K562 (cell line): ENCODE results near the gene TMC5. TPM values are rescaled to one million over a fixed set of nuclear protein-coding genes. Genes with fewer than 3 reads are reported as not detected.

Source experiments
- ATAC-seq: fragments of 200-7000 bp; cut with Tn5 transposase; 3 replicates; pipeline ENCODE4 v1.9.1; 2020; ENCODE audit warnings: moderate library complexity
- BruUV-seq: library from RNA; stranded (reverse); fragments of 400-500 nt; replicated peaks from 2 replicates; lab custom pipeline; 2021; lab: Mats Ljungman, UMichigan
- CTCF ChIA-PET: fragments of 300-600 bp; formaldehyde crosslinking; extraction: SDS; loops from one replicate; lab custom pipeline; 2021; ENCODE audit warnings: low intra/inter-chr PET ratio; lab: Yijun Ruan, JAX
- POLR2A ChIA-PET: fragments of 300-600, 350-650 bp; sonication (Branson Sonifier 250); formaldehyde crosslinking; extraction: SDS; loops from one replicate; lab custom pipeline; 2021; ENCODE audit warnings: antibody characterized with exemption, inconsistent platforms; lab: Yijun Ruan, JAX
- DNase-seq, 4 experiments: peaks; one replicate each; pipeline versions ENCODE4 v3.0.0 to v3.0.0-alpha.2; 2011 to 2018; ENCODE audit warnings: low spot score in 3 of 4, mixed read lengths in 3 of 4; ENCODE audit errors: extremely low read depth in 1 of 4
- FAIRE-seq: peaks from 2 replicates; lab custom pipeline; 2011; peaks lifted over from hg19 to GRCh38; lab: Jason Lieb, UNC
- H2AFZ ChIP-seq: 2 replicates; pipeline ENCODE4 v1.6.0; 2011; ENCODE audit warnings: low read depth, low read length, control low read depth, inconsistent platforms
- H3K27ac ChIP-seq: fragments of 200-600 bp; 3 replicates; pipeline ENCODE4 v1.8.0; 2011; ENCODE audit warnings: low read depth, mild to moderate bottlenecking, control low read depth, inconsistent platforms, low read length, moderate library complexity, mixed read lengths; ENCODE audit errors: extremely low read depth
- H3K27me3 ChIP-seq, 2 experiments: fragments of 300-600 bp in 1 of 2; 2 replicates in 1 of 2; 3 replicates in 1 of 2; pipeline versions ENCODE4 v1.6.0 to v1.8.0; 2011; ENCODE audit warnings: inconsistent platforms in 2 of 2, low read length in 2 of 2, mild to moderate bottlenecking in 1 of 2, mixed read lengths in 1 of 2, moderate library complexity in 1 of 2; ENCODE audit not compliant: control insufficient read depth in 2 of 2, insufficient read depth in 2 of 2
- H3K36me3 ChIP-seq: fragments of 300-600 bp; 3 replicates; pipeline ENCODE4 v1.8.0; 2011; ENCODE audit warnings: mild to moderate bottlenecking, low read length, inconsistent platforms; ENCODE audit not compliant: control insufficient read depth, insufficient read depth
- H3K4me1 ChIP-seq, 2 experiments: fragments of 200-600 bp in 1 of 2; replicated peaks in 1 of 2; 2 replicates in 1 of 2; 3 replicates in 1 of 2; pipeline versions ENCODE4 v1.5.1 to v1.8.0; 2011; ENCODE audit warnings: inconsistent platforms in 2 of 2, low read length in 2 of 2, mild to moderate bottlenecking in 1 of 2, mixed read lengths in 1 of 2, moderate library complexity in 1 of 2; ENCODE audit not compliant: control insufficient read depth in 2 of 2, insufficient read depth in 2 of 2
- H3K4me2 ChIP-seq: 2 replicates; pipeline ENCODE4 v1.6.1; 2011; ENCODE audit warnings: low read length, control low read depth, inconsistent platforms, mixed read lengths; ENCODE audit not compliant: insufficient read depth
- H3K4me3 ChIP-seq: fragments of 200-600 bp; sonication (generic), shearing (Covaris generic); 2 replicates; pipeline ENCODE4 v1.5.1; 2016; ENCODE audit warnings: control low read depth, inconsistent platforms
- H3K79me2 ChIP-seq: fragments of 200-600 bp; 3 replicates; pipeline ENCODE4 v1.8.0; 2011; ENCODE audit warnings: low read length, inconsistent platforms; ENCODE audit not compliant: control insufficient read depth, insufficient read depth
- H3K9ac ChIP-seq, 2 experiments: 2 replicates each; pipeline versions ENCODE4 v1.6.0 to v1.6.1; 2011; ENCODE audit warnings: low read depth in 2 of 2, low read length in 2 of 2, control low read depth in 1 of 2, inconsistent platforms in 1 of 2, mild to moderate bottlenecking in 1 of 2, mixed read lengths in 1 of 2; ENCODE audit not compliant: insufficient read depth in 1 of 2
- H3K9me1 ChIP-seq: one replicate; pipeline ENCODE4 v1.6.0; 2011; ENCODE audit warnings: inconsistent platforms, mild to moderate bottlenecking, low read length, moderate library complexity; ENCODE audit not compliant: control insufficient read depth, insufficient read depth
- H3K9me3 ChIP-seq: replicated peaks from 2 replicates; pipeline ENCODE4 v1.5.1; 2011; ENCODE audit warnings: low read depth, low read length, inconsistent platforms; ENCODE audit not compliant: control insufficient read depth, insufficient read depth
- H4K20me1 ChIP-seq: replicated peaks from 2 replicates; pipeline ENCODE4 v1.6.1; 2011; ENCODE audit warnings: low read length, inconsistent platforms, mixed read lengths; ENCODE audit not compliant: control insufficient read depth, insufficient read depth
- ADNP ChIP-seq: fragments of 200-800 bp; sonication (Bioruptor generic); IDR thresholded peaks from 2 replicates; pipeline ENCODE4 v1.6.1; 2016; ENCODE audit warnings: missing genetic modification characterization, missing compliant biosample characterization
- AFF4 ChIP-seq: sonication (generic); formaldehyde crosslinking; IDR thresholded peaks from 2 replicates; pipeline ENCODE4 v1.8.0; 2023; ENCODE audit warnings: mild to moderate bottlenecking, missing genetic modification reagents
- ARHGAP35 ChIP-seq: fragments of 450-650 bp; IDR thresholded peaks from 2 replicates; pipeline ENCODE4 v1.6.1; 2018; ENCODE audit not compliant: partially characterized antibody
- ARID1B ChIP-seq: fragments of 450-650 bp; IDR thresholded peaks from 2 replicates; pipeline ENCODE4 v1.6.1; 2016; ENCODE audit warnings: antibody characterized with exemption, mild to moderate bottlenecking, inconsistent platforms
- CCAR2 ChIP-seq: fragments of 200-400 bp; formaldehyde crosslinking; IDR thresholded peaks from 2 replicates; pipeline ENCODE4 v1.6.1; 2017; ENCODE audit warnings: mild to moderate bottlenecking, low read depth, low read length
- FOSL1 ChIP-seq: fragments of 200-800 bp; sonication (Bioruptor generic); conservative IDR thresholded peaks from 2 replicates; pipeline ENCODE4 v1.6.1; 2016; ENCODE audit warnings: missing genetic modification characterization, missing compliant biosample characterization
- GATA2 ChIP-seq: sonication (generic); formaldehyde crosslinking; IDR thresholded peaks from 2 replicates; pipeline ENCODE4 v1.4.0; 2020; ENCODE audit warnings: mild to moderate bottlenecking, missing genetic modification reagents
- KLF1 ChIP-seq: fragments of 450-650 bp; IDR thresholded peaks from 2 replicates; pipeline ENCODE4 v1.6.1; 2016; ENCODE audit warnings: missing genetic modification characterization, missing compliant biosample characterization
- PHB ChIP-seq: fragments of 250-450 bp; sonication (Bioruptor Pico); IDR thresholded peaks from 2 replicates; pipeline ENCODE4 v1.5.0; 2021
- PHF21A ChIP-seq: fragments of 450-650 bp; IDR thresholded peaks from 2 replicates; pipeline ENCODE4 v1.6.1; 2017; ENCODE audit warnings: low read depth, borderline replicate concordance
- SAFB ChIP-seq: fragments of 200-400 bp; formaldehyde crosslinking; IDR thresholded peaks from 2 replicates; pipeline ENCODE4 v1.6.1; 2017; ENCODE audit warnings: low read depth, low read length, borderline replicate concordance
- SIN3A ChIP-seq, 2 experiments: fragments of 150-350 bp in 1 of 2; IDR thresholded peaks; 2 replicates each; pipeline ENCODE4 v1.6.1; 2011 to 2016; ENCODE audit warnings: borderline replicate concordance in 2 of 2, low read depth in 2 of 2, low read length in 2 of 2, mild to moderate bottlenecking in 2 of 2, moderate library complexity in 2 of 2; ENCODE audit not compliant: control insufficient read depth in 1 of 2
- SMARCE1 ChIP-seq: fragments of 450-650 bp; IDR thresholded peaks from 2 replicates; pipeline ENCODE4 v1.7.1; 2016; ENCODE audit warnings: mild to moderate bottlenecking
- ZC3H8 ChIP-seq: fragments of 450-650 bp; IDR thresholded peaks from 2 replicates; pipeline ENCODE4 v1.6.1; 2017
- ZNF12 ChIP-seq: sonication (generic); formaldehyde crosslinking; IDR thresholded peaks from 2 replicates; pipeline ENCODE4 v1.4.0; 2020; ENCODE audit warnings: mild to moderate bottlenecking, missing genetic modification reagents
- ZNF280A ChIP-seq: fragments of 450-650 bp; IDR thresholded peaks from 2 replicates; pipeline ENCODE4 v1.6.1; 2018; ENCODE audit warnings: mild to moderate bottlenecking, low read depth; ENCODE audit not compliant: partially characterized antibody
- WGBS: fragments of 100-300 bp; shearing (Covaris generic); methylation state at CpG from one replicate; pipeline ENCODE4 v1.1.6; 2016; ENCODE audit warnings: low coverage, mixed read lengths; ENCODE audit not compliant: insufficient coverage; ENCODE audit errors: missing lambda C conversion rate; 5-methylcytosine and 5-hydroxymethylcytosine counted together
- in situ Hi-C: fragments of 300-500 bp; cut with MboI; formaldehyde crosslinking; loops from 4 replicates; pipeline ENCODE4 v1.15.0; 2018; ENCODE audit warnings: inconsistent platforms, mixed read lengths
- intact Hi-C: fragments of 100-400 bp; cut with micrococcal nuclease; formaldehyde crosslinking; loops from 2 replicates; pipeline ENCODE4 v1.14.2; 2022
- polyA plus RNA-seq, 8 experiments: library from polyadenylated mRNA; depleted of rRNA in 4 of 8; stranded (reverse) in 5 of 8; unstranded in 3 of 8; fragments of >200 nt; fragmentation: Nextera tagmentation in 2 of 8; fragmentation: Illumina TruSeq in 1 of 8; extraction: Ambion mirVana in 2 of 8; extraction: Trizol in 1 of 8; gene quantifications; 2 replicates each; pipeline versions ENCODE4 v1.2.1 to v1.2.3, GENCODE V29; 2011 to 2014; ENCODE audit warnings: inconsistent platforms in 1 of 8, missing spikeins in 1 of 8
- total RNA-seq, 7 experiments: library from RNA; depleted of rRNA in 6 of 7; stranded (reverse); fragments of >200 nt in 6 of 7; fragmentation: Illumina TruSeq in 2 of 7; extraction: Trizol in 2 of 7; gene quantifications; 2 replicates each; pipeline versions ENCODE4 v1.2.1 to v1.2.3, GENCODE V29; 2011 to 2021; ENCODE audit warnings: low replicate concordance in 1 of 7

TMC5 gene
- total and polyA plus RNA-seq, 9 of the 15 experiments (the other 6 are each of a cell fraction or from before 2014, with no cell fraction given) = 0.83 to 2.6 (median 1.6) TPM

GRCh38 chr16:19524616-19525384 lies 107.1 kb downstream of the TMC5 start (continued):
- peak; percentile 49; the same call in 1 of the 2 replicates for TF ChIP-seq GATA2
- TF ChIP-seq, all 486 proteins: peak for 8

GRCh38 chr16:19525385-19525723 lies 107.7 kb downstream of the TMC5 start:
- BruUV-seq = no TSS peak
- Histone ChIP-seq H3K27ac (peak overlapping the region; percentile 71; the same call in 1 of the 3 replicates), H3K9me1 (no peaks in the 10 kb centered on the region), H3K27me3 (no peaks in the 10 kb centered on the region), H3K36me3 (peaks cover 32% of the 10 kb centered on the region), H3K4me3 (peak overlapping the region; percentile 92), H3K9me3 (no peaks in the 10 kb centered on the region), H3K4me1 (peaks cover 23 to 24% of the 10 kb centered on the region in 2 experiments; a peak in 4 of 5 replicates), H3K9ac (peak overlapping the region in 1 of 2 experiments; percentile 71; a peak in 2 of 4 replicates), H3K4me2 (peak overlapping the region; percentile 92), H2AFZ (peak overlapping the region; percentile 93; the same call in 1 of the 2 replicates), H4K20me1 (no peaks in the 10 kb centered on the region), H3K79me2 (peaks cover 43% of the 10 kb centered on the region)
- ATAC-seq = no peak
- POLR2A ChIA-PET = interaction anchor here (1.0 to 1.8 kb wide), 3 partner anchors 22 to 440 kb away, joined by 3 to 6 read pairs (median 3); no protein-coding TSS in a partner anchor
- in situ Hi-C loops (no loop called here), intact Hi-C loops (loop anchor here (10.0 kb wide), 1 partner anchor 131 kb away; no protein-coding TSS in a partner anchor)
- FAIRE-seq = no peak
- 59% methylated on average over 2 of the region's 2 CpGs for WGBS
- DNase-seq = no peak
- CTCF ChIA-PET = no interaction called here
- no peak for TF ChIP-seq ADNP (tag)
- no peak for TF ChIP-seq ZC3H8
- TF ChIP-seq SMARCE1 = no peak
- no peak for TF ChIP-seq KLF1
- TF ChIP-seq ARID1B = 0 out of 2 replicates have a peak, but pooled peaks have one; percentile 10
- no peak for TF ChIP-seq SIN3A (IDR thresholded peaks at IDR 0.05; ENCODE audit: borderline replicate concordance in 2 of 2, control insufficient read depth in 1 of 2, low read depth in 2 of 2, low read length in 2 of 2)
- TF ChIP-seq ZNF280A = no peak
- TF ChIP-seq AFF4 = no peak
- no peak for TF ChIP-seq CCAR2
- no peak for TF ChIP-seq ARHGAP35
- no peak for TF ChIP-seq SAFB
- no peak for TF ChIP-seq ZNF12 (CRISPR knock-in tag)
- no peak for TF ChIP-seq PHB (CRISPR knock-in tag)
- no peak for TF ChIP-seq FOSL1 (tag)
- TF ChIP-seq PHF21A = no peak
